ENCODE results near the gene TPMT.

TPMT gene

GRCh38 chr6:18115356-18115755 lies 39.5 kb downstream of the TPMT start:
- DNase-seq (ENCODE audit: low read depth), result no peak

- DNase-seq (ENCODE audit: low read depth), result no peak
Measured at GRCh38 chr6:18110162-18110561, 44.7 kb downstream of the TPMT start.

GRCh38 chr6:18107061-18107460 lies 47.8 kb downstream of the TPMT start:
- DNase-seq (ENCODE audit: low read depth), result no peak

GRCh38 chr6:18102783-18103509 lies 51.9 kb downstream of the TPMT start:
- DNase-seq (ENCODE audit: low read depth), result no peak

GRCh38 chr6:18101873-18102272 lies 53.0 kb downstream of the TPMT start:
- no peak for DNase-seq (ENCODE audit: low read depth)

- DNase-seq (ENCODE audit: low read depth), result no peak
Measured at GRCh38 chr6:18101271-18101670, 53.6 kb downstream of the TPMT start.

GRCh38 chr6:18100296-18100695 lies 54.6 kb downstream of the TPMT start:
- DNase-seq (ENCODE audit: low read depth), result no peak

GRCh38 chr6:18099511-18099910 lies 55.4 kb downstream of the TPMT start:
- no peak for DNase-seq (ENCODE audit: low read depth)

- DNase-seq (ENCODE audit: low read depth), result no peak
Measured at GRCh38 chr6:18096423-18096822, 58.5 kb downstream of the TPMT start.

GRCh38 chr6:18091382-18091781 lies 63.5 kb downstream of the TPMT start:
- DNase-seq (ENCODE audit: low read depth), result no peak

- no peak for DNase-seq (ENCODE audit: low read depth)
Measured at GRCh38 chr6:18090349-18090786, 64.5 kb downstream of the TPMT start.

GRCh38 chr6:18088419-18089296 lies 66.2 kb downstream of the TPMT start:
- no peak for DNase-seq (ENCODE audit: low read depth)

GRCh38 chr6:18087396-18088165 lies 67.3 kb downstream of the TPMT start:
- no peak for DNase-seq (ENCODE audit: low read depth)

GRCh38 chr6:18081025-18081668 lies 73.7 kb downstream of the TPMT start:
- DNase-seq (ENCODE audit: low read depth), result no peak

- DNase-seq (ENCODE audit: low read depth), result no peak
Measured at GRCh38 chr6:18080544-18080943, 74.3 kb downstream of the TPMT start.

- no peak for DNase-seq (ENCODE audit: low read depth)
Measured at GRCh38 chr6:18078866-18079265, 76.0 kb downstream of the TPMT start.

All from activated T-helper 1 cell treated with Interleukin-2 at 50 U/mL for 16 hours (primary cell).